GM23338 (cell line): ENCODE measurements around the gene TTC28.

Experiments
- CREB1 ChIP-seq: fragments of 250-450 bp; sonication (Bioruptor Pico); IDR thresholded peaks from 2 replicates; pipeline ENCODE4 v1.5.0; 2020; ENCODE audit warnings: low read depth, mild to moderate bottlenecking, moderate library complexity
- POLR2AphosphoS5 ChIP-seq: IDR thresholded peaks from 2 replicates; pipeline ENCODE4 v1.6.1; 2016; ENCODE audit warnings: antibody characterized with exemption, low read depth
- TF ChIP-seq, protein P1 (sequence below), 2 experiments: fragments of 200-600 bp in 1 of 2; sonication (generic) in 1 of 2; conservative IDR thresholded peaks; 2 replicates each; pipeline versions ENCODE4 v1.5.1 to v1.6.1; 2016 to 2017; ENCODE audit warnings: antibody characterized with exemption in 2 of 2, low read depth in 2 of 2, mild to moderate bottlenecking in 2 of 2, moderate library complexity in 1 of 2
- TF ChIP-seq, protein P2 (sequence below): IDR thresholded peaks from one replicate; pipeline ENCODE4 v1.6.1; 2018; ENCODE audit warnings: antibody characterized with exemption; ENCODE audit not compliant: unreplicated experiment

DNA sequence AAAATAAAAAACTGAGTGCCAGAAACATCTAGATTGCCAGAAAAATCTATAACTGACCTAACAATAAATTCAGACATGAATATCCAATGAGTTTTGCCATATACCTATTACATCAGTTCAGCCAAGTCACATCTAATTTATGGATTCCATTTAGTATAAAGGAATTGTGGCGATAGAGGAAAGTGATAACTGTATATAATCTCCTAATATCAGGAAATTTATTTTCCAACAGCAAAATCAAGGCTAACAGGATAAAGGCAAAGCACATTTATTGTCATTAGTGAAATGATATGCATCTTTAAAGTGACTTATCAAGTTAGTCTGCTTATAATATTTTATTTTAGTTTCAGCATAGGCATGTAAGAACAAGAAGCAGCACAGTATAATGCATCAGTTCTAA is 462.4 kb downstream of the TTC28 start:
- TF ChIP-seq, protein P1, sequence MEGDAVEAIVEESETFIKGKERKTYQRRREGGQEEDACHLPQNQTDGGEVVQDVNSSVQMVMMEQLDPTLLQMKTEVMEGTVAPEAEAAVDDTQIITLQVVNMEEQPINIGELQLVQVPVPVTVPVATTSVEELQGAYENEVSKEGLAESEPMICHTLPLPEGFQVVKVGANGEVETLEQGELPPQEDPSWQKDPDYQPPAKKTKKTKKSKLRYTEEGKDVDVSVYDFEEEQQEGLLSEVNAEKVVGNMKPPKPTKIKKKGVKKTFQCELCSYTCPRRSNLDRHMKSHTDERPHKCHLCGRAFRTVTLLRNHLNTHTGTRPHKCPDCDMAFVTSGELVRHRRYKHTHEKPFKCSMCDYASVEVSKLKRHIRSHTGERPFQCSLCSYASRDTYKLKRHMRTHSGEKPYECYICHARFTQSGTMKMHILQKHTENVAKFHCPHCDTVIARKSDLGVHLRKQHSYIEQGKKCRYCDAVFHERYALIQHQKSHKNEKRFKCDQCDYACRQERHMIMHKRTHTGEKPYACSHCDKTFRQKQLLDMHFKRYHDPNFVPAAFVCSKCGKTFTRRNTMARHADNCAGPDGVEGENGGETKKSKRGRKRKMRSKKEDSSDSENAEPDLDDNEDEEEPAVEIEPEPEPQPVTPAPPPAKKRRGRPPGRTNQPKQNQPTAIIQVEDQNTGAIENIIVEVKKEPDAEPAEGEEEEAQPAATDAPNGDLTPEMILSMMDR (conservative IDR thresholded peaks at IDR 0.05; ENCODE audit: low read depth in 2 of 2) = no peak
- no peak for TF ChIP-seq CREB1 (CRISPR knock-in tag)
- no peak for TF ChIP-seq POLR2AphosphoS5
- TF ChIP-seq, protein P2, sequence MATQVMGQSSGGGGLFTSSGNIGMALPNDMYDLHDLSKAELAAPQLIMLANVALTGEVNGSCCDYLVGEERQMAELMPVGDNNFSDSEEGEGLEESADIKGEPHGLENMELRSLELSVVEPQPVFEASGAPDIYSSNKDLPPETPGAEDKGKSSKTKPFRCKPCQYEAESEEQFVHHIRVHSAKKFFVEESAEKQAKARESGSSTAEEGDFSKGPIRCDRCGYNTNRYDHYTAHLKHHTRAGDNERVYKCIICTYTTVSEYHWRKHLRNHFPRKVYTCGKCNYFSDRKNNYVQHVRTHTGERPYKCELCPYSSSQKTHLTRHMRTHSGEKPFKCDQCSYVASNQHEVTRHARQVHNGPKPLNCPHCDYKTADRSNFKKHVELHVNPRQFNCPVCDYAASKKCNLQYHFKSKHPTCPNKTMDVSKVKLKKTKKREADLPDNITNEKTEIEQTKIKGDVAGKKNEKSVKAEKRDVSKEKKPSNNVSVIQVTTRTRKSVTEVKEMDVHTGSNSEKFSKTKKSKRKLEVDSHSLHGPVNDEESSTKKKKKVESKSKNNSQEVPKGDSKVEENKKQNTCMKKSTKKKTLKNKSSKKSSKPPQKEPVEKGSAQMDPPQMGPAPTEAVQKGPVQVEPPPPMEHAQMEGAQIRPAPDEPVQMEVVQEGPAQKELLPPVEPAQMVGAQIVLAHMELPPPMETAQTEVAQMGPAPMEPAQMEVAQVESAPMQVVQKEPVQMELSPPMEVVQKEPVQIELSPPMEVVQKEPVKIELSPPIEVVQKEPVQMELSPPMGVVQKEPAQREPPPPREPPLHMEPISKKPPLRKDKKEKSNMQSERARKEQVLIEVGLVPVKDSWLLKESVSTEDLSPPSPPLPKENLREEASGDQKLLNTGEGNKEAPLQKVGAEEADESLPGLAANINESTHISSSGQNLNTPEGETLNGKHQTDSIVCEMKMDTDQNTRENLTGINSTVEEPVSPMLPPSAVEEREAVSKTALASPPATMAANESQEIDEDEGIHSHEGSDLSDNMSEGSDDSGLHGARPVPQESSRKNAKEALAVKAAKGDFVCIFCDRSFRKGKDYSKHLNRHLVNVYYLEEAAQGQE = no peak
